Trophoblast cell (in vitro differentiated cells and primary cell): ENCODE results near the gene HIBADH.
"Not testable (repeated sequence)": the region's sequence is repeated elsewhere in the genome, so short reads cannot be mapped to it uniquely, and the experiment has no call there.

Experiments used
- DNase-seq, 2 donors: peaks; one replicate each; pipeline ENCODE4 v3.0.0-alpha.2; 2016
- H2AFZ ChIP-seq: 2 replicates; pipeline ENCODE4 v1.6.1; 2013; ENCODE audit warnings: low read length, moderate library complexity, mild to moderate bottlenecking; ENCODE audit not compliant: insufficient read depth, poor library complexity
- H2AK5ac ChIP-seq: 2 replicates; pipeline ENCODE4 v1.6.1; 2013; ENCODE audit warnings: mild to moderate bottlenecking, low read length
- H2BK120ac ChIP-seq: 2 replicates; pipeline ENCODE4 v1.6.1; 2013; ENCODE audit warnings: low read length, mild to moderate bottlenecking, moderate library complexity; ENCODE audit not compliant: insufficient read depth, poor library complexity
- H2BK12ac ChIP-seq: 2 replicates; pipeline ENCODE4 v1.6.1; 2013; ENCODE audit warnings: mild to moderate bottlenecking, low read length, moderate library complexity
- H2BK5ac ChIP-seq: 2 replicates; pipeline ENCODE4 v1.6.1; 2013; ENCODE audit warnings: low read length, low read depth, moderate library complexity, mild to moderate bottlenecking; ENCODE audit not compliant: poor library complexity
- H3K14ac ChIP-seq: 2 replicates; pipeline ENCODE4 v1.6.1; 2013; ENCODE audit warnings: mild to moderate bottlenecking, low read length
- H3K18ac ChIP-seq: 2 replicates; pipeline ENCODE4 v1.6.1; 2013; ENCODE audit warnings: mild to moderate bottlenecking, low read length
- H3K23ac ChIP-seq: 2 replicates; pipeline ENCODE4 v1.6.1; 2013; ENCODE audit warnings: low read length
- H3K27ac ChIP-seq: 2 replicates; pipeline ENCODE4 v1.5.1; 2013; ENCODE audit warnings: low read depth, mild to moderate bottlenecking, inconsistent platforms, low read length, moderate library complexity
- H3K27me3 ChIP-seq: 2 replicates; pipeline ENCODE4 v1.6.1; 2013; ENCODE audit warnings: inconsistent platforms, mild to moderate bottlenecking, low read length, moderate library complexity; ENCODE audit not compliant: insufficient read depth
- H3K36me3 ChIP-seq, 2 experiments: 1 replicate in 1 of 2; 2 replicates in 1 of 2; pipeline ENCODE4 v1.6.1; 2013; ENCODE audit warnings: low read length in 2 of 2, mild to moderate bottlenecking in 2 of 2, moderate library complexity in 1 of 2; ENCODE audit not compliant: insufficient read depth in 2 of 2, control insufficient read depth in 1 of 2
- H3K4ac ChIP-seq: 2 replicates; pipeline ENCODE4 v1.6.1; 2013; ENCODE audit warnings: low read depth, mild to moderate bottlenecking, low read length, moderate library complexity
- H3K4me1 ChIP-seq, 2 experiments: 1 replicate in 1 of 2; 2 replicates in 1 of 2; pipeline ENCODE4 v1.6.1; 2013; ENCODE audit warnings: low read length in 2 of 2, mild to moderate bottlenecking in 2 of 2, moderate library complexity in 1 of 2; ENCODE audit not compliant: insufficient read depth in 2 of 2, control insufficient read depth in 1 of 2
- H3K4me2 ChIP-seq: 2 replicates; pipeline ENCODE4 v1.6.1; 2013; ENCODE audit warnings: inconsistent platforms, mild to moderate bottlenecking, low read length, moderate library complexity
- H3K4me3 ChIP-seq: 2 replicates; pipeline ENCODE4 v1.5.1; 2013; ENCODE audit warnings: mild to moderate bottlenecking, low read depth, low read length, inconsistent platforms
- H3K79me1 ChIP-seq: one replicate; pipeline ENCODE4 v1.6.1; 2013; ENCODE audit warnings: low read length
- H3K79me2 ChIP-seq: 2 replicates; pipeline ENCODE4 v1.6.1; 2013; ENCODE audit warnings: low read length, mild to moderate bottlenecking; ENCODE audit not compliant: control insufficient read depth, insufficient read depth, poor library complexity
- H3K9ac ChIP-seq: 2 replicates; pipeline ENCODE4 v1.6.1; 2013; ENCODE audit warnings: mild to moderate bottlenecking, low read length
- H3K9me3 ChIP-seq: 2 replicates; pipeline ENCODE4 v1.6.1; 2013; ENCODE audit warnings: low read depth, mild to moderate bottlenecking, control low read depth, inconsistent platforms, low read length; ENCODE audit not compliant: insufficient read depth
- H4K12ac ChIP-seq: 2 replicates; pipeline ENCODE4 v1.6.1; 2013; ENCODE audit warnings: low read depth, mild to moderate bottlenecking, low read length, moderate library complexity
- H4K8ac ChIP-seq: 2 replicates; pipeline ENCODE4 v1.6.1; 2013; ENCODE audit warnings: low read depth, mild to moderate bottlenecking, low read length, moderate library complexity
- H4K91ac ChIP-seq: one replicate; pipeline ENCODE4 v1.6.1; 2013; ENCODE audit warnings: low read depth, mild to moderate bottlenecking, low read length, moderate library complexity
- WGBS: extraction: QIAGEN DNeasy Blood & Tissue Kit; methylation state at CpG from one replicate; pipeline ENCODE4 v1.1.7; 2013; ENCODE audit warnings: missing lambda C conversion rate; ENCODE audit not compliant: insufficient read length, insufficient coverage; ENCODE audit errors: extremely low coverage; 5-methylcytosine and 5-hydroxymethylcytosine counted together

HIBADH gene

DNA sequence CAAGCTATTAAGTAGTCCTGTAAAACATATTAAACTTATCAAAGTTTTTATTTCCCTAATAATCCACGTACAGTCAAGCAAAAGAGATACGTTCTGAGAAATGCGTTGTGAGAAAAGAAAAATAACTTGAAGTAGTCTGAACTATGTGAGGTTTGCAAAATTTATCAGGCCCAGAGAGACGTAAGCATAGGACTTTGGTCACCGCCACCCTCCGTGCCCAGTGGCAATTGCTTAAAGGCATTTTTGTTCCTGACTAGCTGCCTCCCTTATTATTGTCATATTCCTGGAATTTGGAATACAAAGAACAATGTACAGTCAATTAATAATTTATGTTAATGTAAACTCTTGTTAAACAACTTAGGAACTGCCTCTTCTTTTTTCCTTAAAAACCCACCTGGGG is 22.8 kb downstream of the HIBADH start:
- no CpG with 5 or more reads among the region's 6 CpGs for WGBS
- Histone ChIP-seq H4K8ac (no peak overlapping the region), H3K79me1 (no peaks in the 10 kb centered on the region), H3K18ac (no peak overlapping the region), H2BK5ac (no peak overlapping the region), H3K79me2 (no peaks in the 10 kb centered on the region), H3K4me3 (no peak overlapping the region), H3K9me3 (no peaks in the 10 kb centered on the region), H3K27ac (no peak overlapping the region), H4K12ac (no peak overlapping the region), H3K4me1 (no peaks in the 10 kb centered on the region), H2BK12ac (no peak overlapping the region), H3K23ac (no peak overlapping the region), H3K9ac (no peak overlapping the region), H2AK5ac (no peak overlapping the region), H3K27me3 (no peaks in the 10 kb centered on the region), H3K4me2 (no peak overlapping the region), H2BK120ac (no peak overlapping the region), H3K14ac (no peak overlapping the region), H4K91ac (no peak overlapping the region), H2AFZ (no peak overlapping the region), H3K4ac (no peak overlapping the region), H3K36me3 (peaks cover 0 to 3% of the 10 kb centered on the region in 2 experiments)
- no peak for DNase-seq

DNA sequence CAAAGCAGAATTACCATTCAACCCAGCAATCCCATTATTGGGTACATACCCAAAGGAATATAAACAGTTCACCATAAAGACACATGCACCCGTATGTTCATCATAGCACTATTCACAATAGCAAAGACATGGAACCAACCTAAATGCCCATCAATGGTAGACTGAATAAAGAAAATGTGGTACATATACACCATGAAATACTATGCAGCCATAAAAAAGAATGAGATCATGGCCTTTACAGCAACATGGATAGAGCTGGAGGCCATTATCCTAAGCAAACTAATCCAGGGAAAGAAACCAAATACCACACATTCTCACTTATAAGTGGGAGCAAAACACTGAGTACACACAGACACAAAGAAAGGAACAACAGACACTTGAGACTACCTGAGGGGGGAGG is 23.6 kb downstream of the HIBADH start:
- H4K12ac ChIP-seq, H3K14ac ChIP-seq: not testable (repeated sequence)
- no CpG with 5 or more reads among the region's 1 CpG for WGBS

GRCh38 chr7:27636326-27637006 is 26.2 kb downstream of the HIBADH start:
- no CpG with 5 or more reads among the region's 1 CpG for WGBS
- H3K79me2 ChIP-seq: no peaks in the 10 kb centered on the region
- H3K4me3 ChIP-seq: no peak overlapping the region
- H4K8ac ChIP-seq: no peak overlapping the region
- no peak overlapping the region for H2BK5ac ChIP-seq
- no peak overlapping the region for H3K4ac ChIP-seq
- no peak overlapping the region for H4K91ac ChIP-seq
- DNase-seq: no peak
- no peak overlapping the region for H2BK12ac ChIP-seq
- no peak overlapping the region for H3K4me2 ChIP-seq
- H4K12ac ChIP-seq: no peak overlapping the region
- H2AFZ ChIP-seq: no peak overlapping the region
- no peak overlapping the region for H3K23ac ChIP-seq
- H3K9me3 ChIP-seq: no peaks in the 10 kb centered on the region
- H3K27me3 ChIP-seq: no peaks in the 10 kb centered on the region
- no peak overlapping the region for H3K27ac ChIP-seq
- no peak overlapping the region for H2AK5ac ChIP-seq
- no peak overlapping the region for H3K14ac ChIP-seq
- H3K9ac ChIP-seq: no peak overlapping the region
- H2BK120ac ChIP-seq: no peak overlapping the region
- peaks cover 0 to 3% of the 10 kb centered on the region in 2 experiments for H3K36me3 ChIP-seq
- H3K18ac ChIP-seq: no peak overlapping the region
- no peaks in the 10 kb centered on the region for H3K4me1 ChIP-seq
- H3K79me1 ChIP-seq: no peaks in the 10 kb centered on the region

More for the DNA sequence above, 23.6 kb downstream of the HIBADH start:
- H3K4me2 ChIP-seq, H4K8ac ChIP-seq, H2BK5ac ChIP-seq, H3K9ac ChIP-seq, H3K18ac ChIP-seq, H3K4me1 ChIP-seq, H3K23ac ChIP-seq, H4K91ac ChIP-seq, H3K79me2 ChIP-seq, H2BK120ac ChIP-seq, H3K4ac ChIP-seq, H3K36me3 ChIP-seq, DNase-seq, H3K27me3 ChIP-seq, H3K9me3 ChIP-seq, H2BK12ac ChIP-seq, H3K4me3 ChIP-seq, H3K27ac ChIP-seq, H2AK5ac ChIP-seq, H2AFZ ChIP-seq, H3K79me1 ChIP-seq: not testable (repeated sequence)

GRCh38 chr7:27635728-27636127 is 27.0 kb downstream of the HIBADH start:
- DNase-seq: no peak
- Histone ChIP-seq H3K36me3 (peaks cover 0 to 3% of the 10 kb centered on the region in 2 experiments), H3K9ac (no peak overlapping the region), H3K27me3 (no peaks in the 10 kb centered on the region), H4K12ac (no peak overlapping the region), H3K23ac (no peak overlapping the region), H2BK5ac (no peak overlapping the region), H3K14ac (no peak overlapping the region), H2BK12ac (no peak overlapping the region), H3K4ac (no peak overlapping the region), H3K4me1 (no peaks in the 10 kb centered on the region), H3K4me2 (no peak overlapping the region), H3K27ac (no peak overlapping the region), H2AFZ (no peak overlapping the region), H4K91ac (no peak overlapping the region), H2BK120ac (no peak overlapping the region), H3K9me3 (no peaks in the 10 kb centered on the region), H3K79me2 (no peaks in the 10 kb centered on the region), H3K18ac (no peak overlapping the region), H3K4me3 (no peak overlapping the region), H2AK5ac (no peak overlapping the region), H3K79me1 (no peaks in the 10 kb centered on the region), H4K8ac (no peak overlapping the region)
- WGBS: no CpG with 5 or more reads among the region's 1 CpG
